BLaER1 treated with 17β-estradiol and CSF1 and Interleukin-3, amounts not matched to agents 10 nM and 100 nM (cell line): ENCODE measurements around the gene PCDH17.

ENCODE experiments used
- H3K27ac ChIP-seq, 11 experiments: shearing (Covaris generic); formaldehyde crosslinking; 2 replicates each; pipeline ENCODE4 v1.8.1; 2022
- H3K27me3 ChIP-seq, 11 experiments: shearing (Covaris generic); formaldehyde crosslinking; 2 replicates each; pipeline ENCODE4 v1.8.1; 2022
- H3K36me3 ChIP-seq, 11 experiments: shearing (Covaris generic); formaldehyde crosslinking; 2 replicates each; pipeline ENCODE4 v1.8.1; 2022
- H3K4me1 ChIP-seq, 10 experiments: shearing (Covaris generic); formaldehyde crosslinking; 2 replicates each; pipeline ENCODE4 v1.8.1; 2022
- H3K4me2 ChIP-seq, 11 experiments: shearing (Covaris generic); formaldehyde crosslinking; 2 replicates each; pipeline ENCODE4 v1.8.1; 2022
- H3K4me3 ChIP-seq, 10 experiments: shearing (Covaris generic); formaldehyde crosslinking; 2 replicates each; pipeline ENCODE4 v1.8.1; 2022
- H3K9ac ChIP-seq, 11 experiments: shearing (Covaris generic); formaldehyde crosslinking; 2 replicates each; pipeline ENCODE4 v1.8.1; 2022
- H3K9me3 ChIP-seq, 11 experiments: shearing (Covaris generic); formaldehyde crosslinking; replicated peaks in 1 of 11; 2 replicates each; pipeline ENCODE4 v1.8.1; 2022
- H4K20me1 ChIP-seq, 11 experiments: shearing (Covaris generic); formaldehyde crosslinking; 2 replicates each; pipeline ENCODE4 v1.8.1; 2022
- Cebpa-rat ChIP-seq, 11 experiments: shearing (Covaris generic); IDR thresholded peaks; 2 replicates each; pipeline ENCODE4 v1.8.1; 2022

Gene PCDH17

GRCh38 chr13:57631596-57632275 lies at the start of gene PCDH17:
PCDH17 (plus strand) TSS chr13:57631744; CDS start chr13:57632547, 803 bp downstream.
- Histone ChIP-seq H3K27ac (no peak within 1 kb of the TSS; a peak in 1 of 22 replicates), H3K4me2 (peak within 1 kb of the TSS; percentile 76 to 90 (median 85)), H3K27me3 (peaks cover 24 to 34% (median 30%) of the 10 kb centered on the region in 11 experiments), H3K4me1 (peaks cover 0 to 15% (median 8%) of the 10 kb centered on the region in 10 experiments; a peak in 8 of 20 replicates), H3K4me3 (peak within 1 kb of the TSS; percentile 55 to 71 (median 61)), H3K36me3 (no peaks in the 10 kb centered on the region), H3K9me3 (peaks cover 29 to 58% (median 42%) of the 10 kb centered on the region in 11 experiments), H3K9ac (peak within 1 kb of the TSS; percentile 16 to 70 (median 59); a peak in 19 of 22 replicates), H4K20me1 (no peaks in the 10 kb centered on the region; a peak in 1 of 22 replicates)
- no peak for TF ChIP-seq Cebpa-rat (IDR thresholded peaks at IDR 0.05)

- no peaks in the 10 kb centered on the region for H4K20me1 ChIP-seq
- no peaks in the 10 kb centered on the region for H3K36me3 ChIP-seq
- H3K27ac ChIP-seq, result no peak overlapping the region
- no peak overlapping the region for H3K9ac ChIP-seq
- H3K4me3 ChIP-seq, result no peak overlapping the region
- H3K27me3 ChIP-seq, result no peaks in the 10 kb centered on the region
- H3K4me1 ChIP-seq, result no peaks in the 10 kb centered on the region
- TF ChIP-seq Cebpa-rat (IDR thresholded peaks at IDR 0.05), result no peak
- no peak overlapping the region for H3K4me2 ChIP-seq
- no peaks in the 10 kb centered on the region; a peak in 1 of 22 replicates for H3K9me3 ChIP-seq
Measured at GRCh38 chr13:57582032-57582431, 49.5 kb upstream of the PCDH17 start.

- Histone ChIP-seq H3K4me1 (no peaks in the 10 kb centered on the region), H3K27me3 (no peaks in the 10 kb centered on the region), H4K20me1 (no peaks in the 10 kb centered on the region), H3K36me3 (no peaks in the 10 kb centered on the region), H3K9ac (no peak overlapping the region), H3K27ac (no peak overlapping the region), H3K9me3 (no peaks in the 10 kb centered on the region; a peak in 1 of 22 replicates), H3K4me2 (no peak overlapping the region), H3K4me3 (no peak overlapping the region)
- TF ChIP-seq Cebpa-rat (IDR thresholded peaks at IDR 0.05), result no peak
Measured at GRCh38 chr13:57583529-57583928, 48.0 kb upstream of the PCDH17 start.

GRCh38 chr13:57588639-57589038 lies 42.9 kb upstream of the PCDH17 start:
- Histone ChIP-seq H3K36me3 (no peaks in the 10 kb centered on the region), H3K9ac (no peak overlapping the region), H4K20me1 (no peaks in the 10 kb centered on the region; a peak in 1 of 22 replicates), H3K4me2 (no peak overlapping the region), H3K4me1 (no peaks in the 10 kb centered on the region), H3K4me3 (no peak overlapping the region), H3K9me3 (no peaks in the 10 kb centered on the region), H3K27ac (no peak overlapping the region), H3K27me3 (no peaks in the 10 kb centered on the region)
- TF ChIP-seq Cebpa-rat (IDR thresholded peaks at IDR 0.05), result no peak

- no peaks in the 10 kb centered on the region for H3K36me3 ChIP-seq
- no peaks in the 10 kb centered on the region; a peak in 1 of 20 replicates for H3K4me1 ChIP-seq
- no peak overlapping the region for H3K9ac ChIP-seq
- no peak overlapping the region for H3K4me3 ChIP-seq
- no peaks in the 10 kb centered on the region; a peak in 1 of 22 replicates for H4K20me1 ChIP-seq
- TF ChIP-seq Cebpa-rat (IDR thresholded peaks at IDR 0.05), result no peak
- H3K27me3 ChIP-seq, result no peaks in the 10 kb centered on the region
- no peak overlapping the region for H3K4me2 ChIP-seq
- H3K9me3 ChIP-seq, result no peaks in the 10 kb centered on the region
- no peak overlapping the region for H3K27ac ChIP-seq
Measured at GRCh38 chr13:57595775-57596174, 35.8 kb upstream of the PCDH17 start.

GRCh38 chr13:57601536-57601935 lies 30.0 kb upstream of the PCDH17 start:
- Histone ChIP-seq H3K9ac (no peak overlapping the region), H3K36me3 (no peaks in the 10 kb centered on the region), H3K27ac (no peak overlapping the region), H3K27me3 (no peaks in the 10 kb centered on the region), H3K9me3 (no peaks in the 10 kb centered on the region), H4K20me1 (no peaks in the 10 kb centered on the region), H3K4me3 (no peak overlapping the region), H3K4me2 (no peak overlapping the region), H3K4me1 (no peaks in the 10 kb centered on the region; a peak in 1 of 20 replicates)
- no peak for TF ChIP-seq Cebpa-rat (IDR thresholded peaks at IDR 0.05)

GRCh38 chr13:57604442-57604841 lies 27.1 kb upstream of the PCDH17 start:
- no peak overlapping the region for H3K4me2 ChIP-seq
- H3K27me3 ChIP-seq, result no peaks in the 10 kb centered on the region
- H3K36me3 ChIP-seq, result no peaks in the 10 kb centered on the region
- no peaks in the 10 kb centered on the region for H3K9me3 ChIP-seq
- TF ChIP-seq Cebpa-rat (IDR thresholded peaks at IDR 0.05), result no peak
- no peak overlapping the region for H3K9ac ChIP-seq
- no peaks in the 10 kb centered on the region for H4K20me1 ChIP-seq
- H3K4me1 ChIP-seq, result no peaks in the 10 kb centered on the region
- H3K27ac ChIP-seq, result no peak overlapping the region
- no peak overlapping the region for H3K4me3 ChIP-seq

- Histone ChIP-seq H3K4me3 (no peak overlapping the region), H3K9ac (no peak overlapping the region), H4K20me1 (no peaks in the 10 kb centered on the region), H3K27ac (no peak overlapping the region), H3K4me2 (no peak overlapping the region), H3K36me3 (no peaks in the 10 kb centered on the region), H3K9me3 (no peaks in the 10 kb centered on the region), H3K27me3 (no peaks in the 10 kb centered on the region), H3K4me1 (no peaks in the 10 kb centered on the region)
- TF ChIP-seq Cebpa-rat (IDR thresholded peaks at IDR 0.05), result no peak
Measured at GRCh38 chr13:57611969-57612368, 19.6 kb upstream of the PCDH17 start.

- Histone ChIP-seq H4K20me1 (no peaks in the 10 kb centered on the region), H3K4me3 (no peak overlapping the region), H3K4me1 (no peaks in the 10 kb centered on the region), H3K9me3 (no peaks in the 10 kb centered on the region), H3K9ac (no peak overlapping the region), H3K36me3 (no peaks in the 10 kb centered on the region), H3K4me2 (no peak overlapping the region), H3K27ac (no peak overlapping the region), H3K27me3 (no peaks in the 10 kb centered on the region)
- no peak for TF ChIP-seq Cebpa-rat (IDR thresholded peaks at IDR 0.05)
Measured at GRCh38 chr13:57612568-57612967, 19.0 kb upstream of the PCDH17 start.
